Heart right ventricle (tissue), 16 donors: ENCODE results near the gene TMPRSS5. TPM values are rescaled to one million over a fixed set of nuclear protein-coding genes. Genes with fewer than 3 reads are reported as not detected.

Experiments
- ATAC-seq, 8 donors: fragments of 200-7000 bp; cut with Tn5 transposase; one replicate each; pipeline ENCODE4 v1.9.1; 2020; ENCODE audit warnings: mild to moderate bottlenecking in 8 of 8, moderate library complexity in 8 of 8, moderate number of reproducible peaks in 1 of 8
- DNase-seq, 2 donors: peaks; one replicate each; pipeline ENCODE4 v3.0.0-alpha.2; 2020
- H3K27ac ChIP-seq, 10 donors: fragments of 200-600 bp; sonication (generic) in 2 of 10; one replicate each; pipeline versions ENCODE4 v1.5.0 to v1.8.0; 2020 to 2022; ENCODE audit warnings: mild to moderate bottlenecking in 3 of 10
- H3K27me3 ChIP-seq, 7 donors: fragments of 200-600 bp; one replicate each; pipeline ENCODE4 v1.8.0; 2021 to 2022; ENCODE audit warnings: mild to moderate bottlenecking in 2 of 7
- H3K36me3 ChIP-seq, 9 donors: fragments of 200-600 bp; sonication (generic) in 1 of 9; one replicate each; pipeline versions ENCODE4 v1.5.0 to v1.8.0; 2020 to 2022; ENCODE audit warnings: mild to moderate bottlenecking in 2 of 9
- H3K4me1 ChIP-seq, 9 donors: fragments of 200-600 bp; sonication (generic) in 1 of 9; one replicate each; pipeline versions ENCODE4 v1.5.0 to v1.8.0; 2020 to 2022; ENCODE audit warnings: mild to moderate bottlenecking in 4 of 9
- H3K4me3 ChIP-seq, 10 donors: fragments of 200-600 bp; sonication (generic) in 2 of 10; one replicate each; pipeline versions ENCODE4 v1.5.0 to v1.8.0; 2020 to 2022; ENCODE audit warnings: mild to moderate bottlenecking in 7 of 10, moderate library complexity in 2 of 10
- H3K9me3 ChIP-seq, 11 donors: fragments of 200-600 bp in 10 of 11; sonication (generic) in 2 of 11; one replicate each; pipeline versions ENCODE4 v1.5.0 to v1.8.0; 2013 to 2022; ENCODE audit warnings: mild to moderate bottlenecking in 2 of 11, control low read depth in 1 of 11, moderate library complexity in 1 of 11
- WGBS, 2 donors: extraction: QIAGEN DNeasy Blood & Tissue Kit; methylation state at CpG; one replicate each; pipeline ENCODE4 v1.1.7; 2013; ENCODE audit warnings: inconsistent platforms in 1 of 2; 5-methylcytosine and 5-hydroxymethylcytosine counted together
- intact Hi-C, 10 donors: fragments of 100-400 bp; cut with DNase I; formaldehyde crosslinking; loops; one replicate each; pipeline versions ENCODE4 v1.11.1 to v1.14.2; 2022
- polyA plus RNA-seq, 2 donors: library from polyadenylated mRNA; stranded (reverse); fragments of 200-250 nt; gene quantifications; one replicate each; pipeline ENCODE4 v1.2.3, GENCODE V29; 2013
- total RNA-seq, 10 donors: library from RNA; stranded (reverse); fragmentation: NEBNext Ultra II Directional in 3 of 10; extraction: Animal tissue kit (Norgen Biotek cat#: 25700) in 3 of 10; gene quantifications; one replicate each; pipeline versions ENCODE4 v1.2.1 to v1.2.4, GENCODE V29; 2021 to 2023
- TF ChIP-seq, protein P1 (sequence below), 9 donors: fragments of 200-600 bp; sonication (generic) in 2 of 9; IDR thresholded peaks; one replicate each; pipeline versions ENCODE4 v1.5.0 to v1.8.0; 2021 to 2022; ENCODE audit warnings: antibody characterized with exemption in 9 of 9, mild to moderate bottlenecking in 5 of 9, moderate library complexity in 1 of 9
- donor health status: Arrhythmogenic right ventricular cardiomyopathy.
- donor health status: ischemic (EF 13 %, LVEDD 7.1; RV severe dilation, severe dysfunction).
- donor health status: healthy with polysubstance abuse.
- donor health status: DM: no; HTN: yes; CAD: no.
- donor health status: DM: no; HTN: no; CAD: no.
- donor health status: ischemic (EF 25% LVEDD 6.9; RV normal size, moderate dysfunction).
- donor health status: ischemic (EF 25% LVEDD 5.7; RV mildly dilated, moderate dysfunction).
- donor health status: healthy.
- donor health status: DM: yes; HTN: yes; CAD: no.
- donor health status: Ischemic cardiomyopathy.
- donor health status: ischemic (EF 35%, LVEDD 5.7; RV mildly dilated, moderate dysfunction).
- donor health status: nonischemic (EF 11% LVEDD 7.7; RV severe dilation, severe dysfunction).
- donor health status: DM: yes; HTN: yes; CAD: no.
- donor health status: PGD.
- donor health status: ischemic (EF 29% LVEDD 5.4; RV normal size, mild dysfunction).
- donor health status: nonischemic (EF 23%, LVEDD 6.1; RV moderate dilation, normal function).

The TMPRSS5 gene
- total and polyA plus RNA-seq, 12 donors = 0.36 to 1.9 (median 0.48) TPM

- intact Hi-C loops = no loop called here
- peaks cover 0 to 13% (median 5%) of the 10 kb centered on the region in 9 donors for H3K4me1 ChIP-seq
- peaks cover 0 to 4% (median 0%) of the 10 kb centered on the region in 9 donors for H3K36me3 ChIP-seq
- no peak for ATAC-seq
- H3K27ac ChIP-seq = no peak overlapping the region
- TF ChIP-seq, protein P1, sequence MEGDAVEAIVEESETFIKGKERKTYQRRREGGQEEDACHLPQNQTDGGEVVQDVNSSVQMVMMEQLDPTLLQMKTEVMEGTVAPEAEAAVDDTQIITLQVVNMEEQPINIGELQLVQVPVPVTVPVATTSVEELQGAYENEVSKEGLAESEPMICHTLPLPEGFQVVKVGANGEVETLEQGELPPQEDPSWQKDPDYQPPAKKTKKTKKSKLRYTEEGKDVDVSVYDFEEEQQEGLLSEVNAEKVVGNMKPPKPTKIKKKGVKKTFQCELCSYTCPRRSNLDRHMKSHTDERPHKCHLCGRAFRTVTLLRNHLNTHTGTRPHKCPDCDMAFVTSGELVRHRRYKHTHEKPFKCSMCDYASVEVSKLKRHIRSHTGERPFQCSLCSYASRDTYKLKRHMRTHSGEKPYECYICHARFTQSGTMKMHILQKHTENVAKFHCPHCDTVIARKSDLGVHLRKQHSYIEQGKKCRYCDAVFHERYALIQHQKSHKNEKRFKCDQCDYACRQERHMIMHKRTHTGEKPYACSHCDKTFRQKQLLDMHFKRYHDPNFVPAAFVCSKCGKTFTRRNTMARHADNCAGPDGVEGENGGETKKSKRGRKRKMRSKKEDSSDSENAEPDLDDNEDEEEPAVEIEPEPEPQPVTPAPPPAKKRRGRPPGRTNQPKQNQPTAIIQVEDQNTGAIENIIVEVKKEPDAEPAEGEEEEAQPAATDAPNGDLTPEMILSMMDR (IDR thresholded peaks at IDR 0.05) = no peak
- no peak for DNase-seq
- H3K4me3 ChIP-seq = no peak overlapping the region
- H3K27me3 ChIP-seq = no peaks in the 10 kb centered on the region
- 97% methylated on average over 5 of the region's 5 CpGs for WGBS, 2 donors
- H3K9me3 ChIP-seq = no peaks in the 10 kb centered on the region
Observed at GRCh38 chr11:113725407-113725806, 19.3 kb upstream of the TMPRSS5 start.

DNA sequence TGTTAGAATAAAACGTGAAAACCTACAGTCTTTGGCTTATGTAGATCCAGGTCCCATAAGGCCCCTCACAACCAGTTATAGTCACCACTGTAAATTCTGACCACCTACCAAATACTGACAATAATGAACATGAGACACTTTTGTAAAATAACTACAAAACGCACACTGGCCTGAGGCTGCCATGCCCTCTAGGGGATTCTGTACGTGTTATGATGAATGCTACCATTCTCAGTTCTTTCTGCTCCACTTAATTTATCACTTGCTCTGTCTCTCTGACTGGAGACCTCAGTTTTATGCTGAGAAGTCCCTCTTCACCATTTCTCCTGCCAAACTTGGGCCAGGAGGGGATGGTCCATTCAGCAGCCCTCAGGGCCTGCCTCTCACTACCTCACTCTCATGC lies 18.7 kb upstream of the TMPRSS5 start:
- H3K27me3 ChIP-seq = no peaks in the 10 kb centered on the region
- H3K36me3 ChIP-seq = peaks cover 0 to 10% (median 0%) of the 10 kb centered on the region in 9 donors
- WGBS, 2 donors = 83 to 87% methylated on average over 3 of the region's 3 CpGs
- TF ChIP-seq, protein P1 (IDR thresholded peaks at IDR 0.05) = no peak
- ATAC-seq (no peak), DNase-seq (no peak)
- intact Hi-C loops = no loop called here
- peaks cover 0 to 13% (median 5%) of the 10 kb centered on the region in 9 donors for H3K4me1 ChIP-seq
- no peak overlapping the region for H3K4me3 ChIP-seq
- H3K27ac ChIP-seq = no peak overlapping the region
- no peaks in the 10 kb centered on the region for H3K9me3 ChIP-seq

DNA sequence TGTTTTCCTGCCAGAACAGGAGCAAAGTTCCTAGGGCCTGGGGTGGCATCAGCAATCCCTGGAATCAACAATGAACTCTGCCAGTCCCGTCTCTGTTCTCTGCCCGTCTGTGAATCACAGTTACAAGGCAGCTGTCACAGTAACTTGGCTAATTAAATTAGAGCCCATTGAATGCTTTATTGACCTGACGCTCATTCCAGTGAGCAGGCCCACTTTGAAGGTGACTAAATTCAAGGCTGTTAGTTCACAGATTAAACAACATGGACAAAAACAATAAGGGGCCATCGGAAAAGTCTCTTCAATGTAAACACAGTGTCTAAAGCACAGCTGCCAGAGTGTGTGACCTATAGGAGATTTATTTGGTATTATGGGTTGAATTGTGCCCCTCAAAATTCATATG lies 17.7 kb upstream of the TMPRSS5 start:
- peaks cover 0 to 18% (median 0%) of the 10 kb centered on the region in 9 donors for H3K36me3 ChIP-seq
- no peaks in the 10 kb centered on the region for H3K9me3 ChIP-seq
- ATAC-seq (no peak), DNase-seq (no peak)
- H3K4me3 ChIP-seq = no peak overlapping the region
- WGBS, 2 donors = 96% methylated on average over 4 of the region's 4 CpGs
- no peaks in the 10 kb centered on the region for H3K27me3 ChIP-seq
- TF ChIP-seq, protein P1 (IDR thresholded peaks at IDR 0.05) = no peak
- intact Hi-C loops = no loop called here
- H3K4me1 ChIP-seq = peaks cover 0 to 13% (median 0%) of the 10 kb centered on the region in 9 donors
- no peak overlapping the region for H3K27ac ChIP-seq

DNA sequence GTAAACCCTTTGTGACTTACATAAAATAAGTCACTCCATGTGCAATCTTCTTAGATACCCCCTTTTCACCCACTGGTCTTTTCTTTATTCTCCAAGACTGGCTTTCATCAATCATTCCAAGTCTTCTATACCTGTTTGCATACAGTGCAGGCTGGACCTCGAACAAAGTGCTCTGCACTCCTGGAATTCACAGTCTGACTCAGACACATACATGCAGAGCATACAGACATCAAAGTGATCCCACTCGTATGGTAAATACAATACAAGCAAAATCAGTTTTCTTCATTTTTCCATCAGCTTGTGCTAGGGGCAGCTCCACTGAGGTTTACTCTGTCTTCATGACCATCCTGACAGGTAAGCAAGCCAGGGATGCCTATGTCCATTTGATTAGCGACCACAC lies 16.8 kb upstream of the TMPRSS5 start:
- ATAC-seq (no peak), DNase-seq (no peak)
- TF ChIP-seq, protein P1 (IDR thresholded peaks at IDR 0.05) = no peak
- intact Hi-C loops = no loop called here
- H3K27ac ChIP-seq = no peak overlapping the region
- H3K36me3 ChIP-seq = peaks cover 0 to 18% (median 0%) of the 10 kb centered on the region in 9 donors
- WGBS, 2 donors = 93% methylated on average over 3 of the region's 3 CpGs
- peaks cover 0 to 13% (median 0%) of the 10 kb centered on the region in 9 donors for H3K4me1 ChIP-seq
- no peak overlapping the region for H3K4me3 ChIP-seq
- H3K9me3 ChIP-seq = no peaks in the 10 kb centered on the region
- H3K27me3 ChIP-seq = no peaks in the 10 kb centered on the region
